ENCODE measurements around the gene DNAAF2.
A peak's percentile ranks its signal among the peaks of the same experiment; 100 is the strongest.
"Not testable (repeated sequence)": the region's sequence is repeated elsewhere in the genome, so short reads cannot be mapped to it uniquely, and the experiment has no call there.

The DNAAF2 gene

GRCh38 chr14:49621114-49621881 is 13.7 kb downstream of the DNAAF2 start:
- Histone ChIP-seq H3K36me3 (peaks cover 49% of the 10 kb centered on the region), H3K4me1 (peaks cover 61% of the 10 kb centered on the region), H3K27ac (peak overlapping the region; percentile 95), H3K9me3 (no peaks in the 10 kb centered on the region), H3K27me3 (no peaks in the 10 kb centered on the region), H3K9ac (peak overlapping the region; percentile 96), H3K4me3 (peak overlapping the region; percentile 85), H4K20me1 (peaks cover 93% of the 10 kb centered on the region), H3K4me2 (peak overlapping the region; percentile 94)
- no peak for TF ChIP-seq Cebpa-rat (IDR thresholded peaks at IDR 0.05)

GRCh38 chr14:49620182-49621113 is 14.6 kb downstream of the DNAAF2 start, which contains the start of the genes MGAT2 and RPL36AL:
Gene MGAT2 (plus strand): TSS chr14:49620799. CDS start chr14:49621269, 470 bp downstream.
Gene RPL36AL (minus strand): TSS chr14:49620626. CDS start chr14:49619104, 1,522 bp downstream.
- Histone ChIP-seq H3K4me2 (peak within 1 kb of the TSS; percentile 94), H4K20me1 (peaks cover 91% of the 10 kb centered on the region), H3K27ac (peak within 1 kb of the TSS; percentile 95), H3K9me3 (no peaks in the 10 kb centered on the region), H3K36me3 (peaks cover 50% of the 10 kb centered on the region), H3K27me3 (no peaks in the 10 kb centered on the region), H3K4me1 (peaks cover 61% of the 10 kb centered on the region), H3K4me3 (peak within 1 kb of the TSS; percentile 85), H3K9ac (peak within 1 kb of the TSS; percentile 96)
- no peak for TF ChIP-seq Cebpa-rat (IDR thresholded peaks at IDR 0.05)

- H3K4me1 ChIP-seq, result peaks cover 61% of the 10 kb centered on the region
- peak overlapping the region; percentile 95 for H3K27ac ChIP-seq
- no peak for TF ChIP-seq Cebpa-rat (IDR thresholded peaks at IDR 0.05)
- H3K4me3 ChIP-seq, result peak overlapping the region; percentile 85
- peak overlapping the region; percentile 96 for H3K9ac ChIP-seq
- H3K9me3 ChIP-seq, result no peaks in the 10 kb centered on the region
- peak overlapping the region; percentile 89 for H3K4me2 ChIP-seq
- H3K36me3 ChIP-seq, result peaks cover 57% of the 10 kb centered on the region
- no peaks in the 10 kb centered on the region for H3K27me3 ChIP-seq
- peaks cover 84% of the 10 kb centered on the region for H4K20me1 ChIP-seq
Observed at GRCh38 chr14:49619730-49620129, 15.3 kb downstream of the DNAAF2 start.

- Histone ChIP-seq H4K20me1 (peaks cover 80% of the 10 kb centered on the region), H3K4me2 (peak overlapping the region; percentile 89), H3K4me1 (peaks cover 57% of the 10 kb centered on the region), H3K27ac (0 out of 2 replicates have a peak overlapping the region, but pooled peaks have one; percentile 95), H3K36me3 (peaks cover 55% of the 10 kb centered on the region), H3K9ac (peak overlapping the region; percentile 96), H3K4me3 (peak overlapping the region; percentile 85)
- H3K27me3 ChIP-seq, H3K9me3 ChIP-seq: not testable (repeated sequence)
Observed at GRCh38 chr14:49619273-49619672, 15.8 kb downstream of the DNAAF2 start.

- no peaks in the 10 kb centered on the region for H3K9me3 ChIP-seq
- peaks cover 49% of the 10 kb centered on the region for H3K36me3 ChIP-seq
- H3K4me1 ChIP-seq, result peaks cover 44% of the 10 kb centered on the region
- no peaks in the 10 kb centered on the region for H3K27me3 ChIP-seq
- H3K27ac ChIP-seq, result no peak overlapping the region
- no peak for TF ChIP-seq Cebpa-rat (IDR thresholded peaks at IDR 0.05)
- H4K20me1 ChIP-seq, result peaks cover 67% of the 10 kb centered on the region
- peak overlapping the region; percentile 89 for H3K4me2 ChIP-seq
- H3K4me3 ChIP-seq, result no peak overlapping the region
- H3K9ac ChIP-seq, result no peak overlapping the region
Observed at GRCh38 chr14:49617852-49618519, 17.1 kb downstream of the DNAAF2 start.

- Histone ChIP-seq H3K36me3 (peaks cover 60% of the 10 kb centered on the region), H3K9me3 (no peaks in the 10 kb centered on the region), H3K27me3 (no peaks in the 10 kb centered on the region), H3K4me3 (no peak overlapping the region), H3K4me1 (peaks cover 27% of the 10 kb centered on the region), H4K20me1 (peaks cover 47% of the 10 kb centered on the region), H3K27ac (no peak overlapping the region), H3K9ac (no peak overlapping the region), H3K4me2 (no peak overlapping the region)
- no peak for TF ChIP-seq Cebpa-rat (IDR thresholded peaks at IDR 0.05)
Observed at GRCh38 chr14:49615776-49616175, 19.3 kb downstream of the DNAAF2 start.

GRCh38 chr14:49614196-49614595 is 20.8 kb downstream of the DNAAF2 start:
- Histone ChIP-seq H4K20me1 (peaks cover 36% of the 10 kb centered on the region), H3K9me3 (no peaks in the 10 kb centered on the region), H3K4me3 (no peak overlapping the region), H3K27me3 (no peaks in the 10 kb centered on the region), H3K4me1 (peaks cover 22% of the 10 kb centered on the region), H3K9ac (no peak overlapping the region), H3K27ac (no peak overlapping the region), H3K4me2 (no peak overlapping the region), H3K36me3 (peaks cover 74% of the 10 kb centered on the region)
- no peak for TF ChIP-seq Cebpa-rat (IDR thresholded peaks at IDR 0.05)

GRCh38 chr14:49612671-49613070 is 22.4 kb downstream of the DNAAF2 start:
- H3K27me3 ChIP-seq, result no peaks in the 10 kb centered on the region
- no peak overlapping the region for H3K4me3 ChIP-seq
- peaks cover 7% of the 10 kb centered on the region for H3K4me1 ChIP-seq
- no peak for TF ChIP-seq Cebpa-rat (IDR thresholded peaks at IDR 0.05)
- no peak overlapping the region for H3K27ac ChIP-seq
- H3K9ac ChIP-seq, result no peak overlapping the region
- no peak overlapping the region for H3K4me2 ChIP-seq
- no peaks in the 10 kb centered on the region for H3K9me3 ChIP-seq
- peaks cover 21% of the 10 kb centered on the region for H4K20me1 ChIP-seq
- peaks cover 74% of the 10 kb centered on the region for H3K36me3 ChIP-seq

- no peak overlapping the region for H3K4me2 ChIP-seq
- H3K27me3 ChIP-seq, result no peaks in the 10 kb centered on the region
- H3K4me1 ChIP-seq, result peaks cover 3% of the 10 kb centered on the region
- H3K9me3 ChIP-seq, result no peaks in the 10 kb centered on the region
- H3K27ac ChIP-seq, result no peak overlapping the region
- no peak for TF ChIP-seq Cebpa-rat (IDR thresholded peaks at IDR 0.05)
- H4K20me1 ChIP-seq, result peaks cover 16% of the 10 kb centered on the region
- no peak overlapping the region for H3K4me3 ChIP-seq
- peaks cover 74% of the 10 kb centered on the region for H3K36me3 ChIP-seq
- no peak overlapping the region for H3K9ac ChIP-seq
Observed at GRCh38 chr14:49612251-49612650, 22.8 kb downstream of the DNAAF2 start.
